Activated CD8-positive, alpha-beta T cell treated with anti-CD3 and anti-CD28 coated beads for 36 hours (primary cell): ENCODE measurements around the gene C2. TPM values are rescaled to one million over a fixed set of nuclear protein-coding genes. Genes with fewer than 3 reads are reported as not detected.

Experiments used
- ATAC-seq: fragments of 200-7000 bp; cut with Tn5 transposase; one replicate; pipeline ENCODE4 v1.10.0; 2021; ENCODE audit warnings: mild to moderate bottlenecking, moderate library complexity
- CTCF ChIA-PET: fragments of 350-600 bp; sonication (Branson Sonifier 250); formaldehyde crosslinking; loops from one replicate; lab custom pipeline; 2021; ENCODE audit warnings: antibody characterized with exemption; lab: Charles Lee
- POLR2A ChIA-PET: fragments of 350-600 bp; sonication (Branson Sonifier 250); formaldehyde crosslinking; loops from one replicate; lab custom pipeline; 2021; ENCODE audit warnings: antibody characterized with exemption; lab: Charles Lee
- DNase-seq: peaks from one replicate; pipeline ENCODE4 v3.0.0-alpha.2; 2020
- H3K27ac Mint-ChIP-seq: one replicate; pipeline ENCODE4 v1.8.0; 2021; ENCODE audit warnings: mild to moderate bottlenecking, mixed read lengths
- H3K27me3 Mint-ChIP-seq: one replicate; pipeline ENCODE4 v1.8.0; 2021; ENCODE audit warnings: mixed read lengths
- H3K36me3 Mint-ChIP-seq: one replicate; pipeline ENCODE4 v1.8.0; 2021; ENCODE audit warnings: low read depth, mixed read lengths
- H3K4me1 Mint-ChIP-seq: one replicate; pipeline ENCODE4 v1.8.0; 2021; ENCODE audit warnings: low read depth, mixed read lengths
- H3K4me3 Mint-ChIP-seq: one replicate; pipeline ENCODE4 v1.8.0; 2021; ENCODE audit warnings: mild to moderate bottlenecking, moderate library complexity, mixed read lengths
- H3K9me3 Mint-ChIP-seq: one replicate; pipeline ENCODE4 v1.8.0; 2021; ENCODE audit warnings: mixed read lengths
- intact Hi-C: fragments of 100-400 bp; cut with micrococcal nuclease; formaldehyde crosslinking; loops from one replicate; pipeline ENCODE4 v1.10.0; 2022
- total RNA-seq, 2 experiments: library from RNA; stranded (reverse); gene quantifications; one replicate each; pipeline ENCODE4 v1.2.3, GENCODE V29; 2021
- TF ChIP-seq, protein P1 (sequence below): fragments of 200-600 bp; IDR thresholded peaks from one replicate; pipeline ENCODE4 v1.8.0; 2022; ENCODE audit warnings: antibody characterized with exemption, mild to moderate bottlenecking

Gene C2
- total RNA-seq, 2 experiments from 2014 or later: 0.99 to 1.4 TPM

DNA sequence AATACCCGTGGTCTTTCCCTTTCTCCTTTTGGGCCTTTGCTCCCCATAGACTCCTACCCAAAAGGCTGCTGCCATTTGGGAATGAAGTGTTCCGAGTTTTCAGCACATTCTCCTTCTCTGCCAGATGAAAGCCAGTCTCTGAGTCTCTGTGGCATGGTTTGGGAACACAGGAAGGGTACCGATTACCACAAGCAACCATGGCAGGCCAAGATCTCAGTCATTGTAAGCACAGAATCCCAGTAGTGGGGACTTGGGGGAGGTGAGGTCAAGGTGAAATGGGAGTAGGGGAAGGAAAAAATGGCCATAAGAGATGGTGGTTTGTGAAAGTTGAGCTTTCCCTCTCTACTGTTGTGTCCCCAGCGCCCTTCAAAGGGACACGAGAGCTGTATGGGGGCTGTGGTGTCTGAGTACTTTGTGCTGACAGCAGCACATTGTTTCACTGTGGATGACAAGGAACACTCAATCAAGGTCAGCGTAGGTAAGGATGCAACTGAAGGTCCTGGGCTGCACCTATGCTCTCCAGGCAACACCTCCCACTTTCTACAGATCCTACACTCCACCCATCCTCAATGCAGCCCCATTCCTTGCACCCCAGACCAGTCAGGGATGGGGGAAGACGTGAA, 22.5 kb downstream of the C2 start:
- intact Hi-C loops: no loop called here
- H3K4me1 Mint-ChIP-seq: peaks cover 4% of the 10 kb centered on the region
- ATAC-seq (no peak), DNase-seq (no peak)
- H3K27me3 Mint-ChIP-seq: no peaks in the 10 kb centered on the region
- POLR2A ChIA-PET: interaction anchor here (2.6 to 3.7 kb wide), 2 partner anchors 9 to 22 kb away, joined by 9 to 32 read pairs; partner anchors contain the start of genes DXO, NELFE and SKIC2
- H3K36me3 Mint-ChIP-seq: peaks cover 23% of the 10 kb centered on the region
- CTCF ChIA-PET: interaction anchor here (1.4 to 3.8 kb wide), 2 partner anchors 52 to 180 kb away, joined by 3 to 13 read pairs; partner anchors contain the start of gene EHMT2
- H3K4me3 Mint-ChIP-seq: no peak overlapping the region
- TF ChIP-seq, protein P1, sequence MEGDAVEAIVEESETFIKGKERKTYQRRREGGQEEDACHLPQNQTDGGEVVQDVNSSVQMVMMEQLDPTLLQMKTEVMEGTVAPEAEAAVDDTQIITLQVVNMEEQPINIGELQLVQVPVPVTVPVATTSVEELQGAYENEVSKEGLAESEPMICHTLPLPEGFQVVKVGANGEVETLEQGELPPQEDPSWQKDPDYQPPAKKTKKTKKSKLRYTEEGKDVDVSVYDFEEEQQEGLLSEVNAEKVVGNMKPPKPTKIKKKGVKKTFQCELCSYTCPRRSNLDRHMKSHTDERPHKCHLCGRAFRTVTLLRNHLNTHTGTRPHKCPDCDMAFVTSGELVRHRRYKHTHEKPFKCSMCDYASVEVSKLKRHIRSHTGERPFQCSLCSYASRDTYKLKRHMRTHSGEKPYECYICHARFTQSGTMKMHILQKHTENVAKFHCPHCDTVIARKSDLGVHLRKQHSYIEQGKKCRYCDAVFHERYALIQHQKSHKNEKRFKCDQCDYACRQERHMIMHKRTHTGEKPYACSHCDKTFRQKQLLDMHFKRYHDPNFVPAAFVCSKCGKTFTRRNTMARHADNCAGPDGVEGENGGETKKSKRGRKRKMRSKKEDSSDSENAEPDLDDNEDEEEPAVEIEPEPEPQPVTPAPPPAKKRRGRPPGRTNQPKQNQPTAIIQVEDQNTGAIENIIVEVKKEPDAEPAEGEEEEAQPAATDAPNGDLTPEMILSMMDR: no peak
- H3K27ac Mint-ChIP-seq: no peak overlapping the region
- no peaks in the 10 kb centered on the region for H3K9me3 Mint-ChIP-seq

GRCh38 chr6:31952140-31952805, 24.8 kb downstream of the C2 start:
- Mint-ChIP-seq H3K27me3 (no peaks in the 10 kb centered on the region), H3K27ac (no peak overlapping the region), H3K4me1 (peaks cover 3% of the 10 kb centered on the region), H3K4me3 (no peak overlapping the region), H3K36me3 (peaks cover 27% of the 10 kb centered on the region), H3K9me3 (no peaks in the 10 kb centered on the region)
- ATAC-seq: peak; percentile 61
- intact Hi-C loops: no loop called here
- CTCF ChIA-PET: interaction anchor here (0.7 to 3.8 kb wide), 23 partner anchors 8 to 450 kb away, joined by 3 to 21 read pairs (median 6); partner anchors contain the start of genes DXO, EHMT2 and LY6G5B
- DNase-seq: peak; percentile 60
- TF ChIP-seq, protein P1: peak; percentile 68
- POLR2A ChIA-PET: interaction anchor here (0.6 to 3.7 kb wide), 5 partner anchors 9 to 115 kb away, joined by 3 to 32 read pairs (median 3); partner anchors contain the start of genes DXO and SLC44A4

DNA sequence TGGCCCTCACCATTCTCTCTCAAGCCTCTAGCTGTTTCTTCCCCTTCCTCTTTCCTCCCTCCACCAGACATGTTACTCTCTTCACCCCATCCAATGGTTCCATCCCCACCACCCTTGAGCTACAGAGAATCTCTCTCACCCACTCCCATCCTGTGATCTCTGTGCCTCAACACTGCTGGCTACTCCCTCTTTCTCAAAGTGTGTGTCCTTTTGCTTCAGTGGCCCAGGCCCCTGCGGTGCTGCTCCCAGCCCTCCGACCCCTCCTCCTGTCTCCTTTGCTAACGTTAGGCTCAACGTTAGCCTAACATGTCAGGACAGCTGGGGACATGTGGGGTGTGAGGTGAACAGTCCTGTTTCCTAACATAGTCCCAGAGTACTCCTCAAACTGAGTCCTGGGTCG, 25.4 kb downstream of the C2 start:
- no peak for DNase-seq
- TF ChIP-seq, protein P1: no peak
- Mint-ChIP-seq H3K4me3 (no peak overlapping the region), H3K9me3 (no peaks in the 10 kb centered on the region), H3K27me3 (no peaks in the 10 kb centered on the region), H3K36me3 (peaks cover 27% of the 10 kb centered on the region), H3K27ac (no peak overlapping the region), H3K4me1 (peaks cover 9% of the 10 kb centered on the region)
- ChIA-PET CTCF (interaction anchor here (0.7 to 3.8 kb wide), 21 partner anchors 9 to 451 kb away, joined by 3 to 21 read pairs (median 6); partner anchors contain the start of genes DXO, EHMT2 and LY6G5B), POLR2A (interaction anchor here (1.0 to 3.7 kb wide), 2 partner anchors 19 to 115 kb away, joined by 3 to 32 read pairs; partner anchors contain the start of gene DXO)
- intact Hi-C loops: no loop called here
- ATAC-seq: no peak

- Mint-ChIP-seq H3K27me3 (no peaks in the 10 kb centered on the region), H3K27ac (no peak overlapping the region), H3K4me1 (peaks cover 12% of the 10 kb centered on the region), H3K36me3 (peaks cover 27% of the 10 kb centered on the region), H3K4me3 (no peak overlapping the region), H3K9me3 (no peaks in the 10 kb centered on the region)
- TF ChIP-seq, protein P1: no peak
- ATAC-seq (no peak), DNase-seq (no peak)
- POLR2A ChIA-PET: no interaction called here
- intact Hi-C loops: no loop called here
- CTCF ChIA-PET: no interaction called here
Observed at GRCh38 chr6:31954511-31954910, 27.0 kb downstream of the C2 start.
